Measurements from ENCODE around the gene CSPG4. TPM values are rescaled to one million over a fixed set of nuclear protein-coding genes. Genes with fewer than 3 reads are reported as not detected.

Gene CSPG4, protein sequence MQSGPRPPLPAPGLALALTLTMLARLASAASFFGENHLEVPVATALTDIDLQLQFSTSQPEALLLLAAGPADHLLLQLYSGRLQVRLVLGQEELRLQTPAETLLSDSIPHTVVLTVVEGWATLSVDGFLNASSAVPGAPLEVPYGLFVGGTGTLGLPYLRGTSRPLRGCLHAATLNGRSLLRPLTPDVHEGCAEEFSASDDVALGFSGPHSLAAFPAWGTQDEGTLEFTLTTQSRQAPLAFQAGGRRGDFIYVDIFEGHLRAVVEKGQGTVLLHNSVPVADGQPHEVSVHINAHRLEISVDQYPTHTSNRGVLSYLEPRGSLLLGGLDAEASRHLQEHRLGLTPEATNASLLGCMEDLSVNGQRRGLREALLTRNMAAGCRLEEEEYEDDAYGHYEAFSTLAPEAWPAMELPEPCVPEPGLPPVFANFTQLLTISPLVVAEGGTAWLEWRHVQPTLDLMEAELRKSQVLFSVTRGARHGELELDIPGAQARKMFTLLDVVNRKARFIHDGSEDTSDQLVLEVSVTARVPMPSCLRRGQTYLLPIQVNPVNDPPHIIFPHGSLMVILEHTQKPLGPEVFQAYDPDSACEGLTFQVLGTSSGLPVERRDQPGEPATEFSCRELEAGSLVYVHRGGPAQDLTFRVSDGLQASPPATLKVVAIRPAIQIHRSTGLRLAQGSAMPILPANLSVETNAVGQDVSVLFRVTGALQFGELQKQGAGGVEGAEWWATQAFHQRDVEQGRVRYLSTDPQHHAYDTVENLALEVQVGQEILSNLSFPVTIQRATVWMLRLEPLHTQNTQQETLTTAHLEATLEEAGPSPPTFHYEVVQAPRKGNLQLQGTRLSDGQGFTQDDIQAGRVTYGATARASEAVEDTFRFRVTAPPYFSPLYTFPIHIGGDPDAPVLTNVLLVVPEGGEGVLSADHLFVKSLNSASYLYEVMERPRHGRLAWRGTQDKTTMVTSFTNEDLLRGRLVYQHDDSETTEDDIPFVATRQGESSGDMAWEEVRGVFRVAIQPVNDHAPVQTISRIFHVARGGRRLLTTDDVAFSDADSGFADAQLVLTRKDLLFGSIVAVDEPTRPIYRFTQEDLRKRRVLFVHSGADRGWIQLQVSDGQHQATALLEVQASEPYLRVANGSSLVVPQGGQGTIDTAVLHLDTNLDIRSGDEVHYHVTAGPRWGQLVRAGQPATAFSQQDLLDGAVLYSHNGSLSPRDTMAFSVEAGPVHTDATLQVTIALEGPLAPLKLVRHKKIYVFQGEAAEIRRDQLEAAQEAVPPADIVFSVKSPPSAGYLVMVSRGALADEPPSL (N-terminal part only)
- total RNA-seq, result 0.19 and 0.33 TPM in 2 replicates

DNA sequence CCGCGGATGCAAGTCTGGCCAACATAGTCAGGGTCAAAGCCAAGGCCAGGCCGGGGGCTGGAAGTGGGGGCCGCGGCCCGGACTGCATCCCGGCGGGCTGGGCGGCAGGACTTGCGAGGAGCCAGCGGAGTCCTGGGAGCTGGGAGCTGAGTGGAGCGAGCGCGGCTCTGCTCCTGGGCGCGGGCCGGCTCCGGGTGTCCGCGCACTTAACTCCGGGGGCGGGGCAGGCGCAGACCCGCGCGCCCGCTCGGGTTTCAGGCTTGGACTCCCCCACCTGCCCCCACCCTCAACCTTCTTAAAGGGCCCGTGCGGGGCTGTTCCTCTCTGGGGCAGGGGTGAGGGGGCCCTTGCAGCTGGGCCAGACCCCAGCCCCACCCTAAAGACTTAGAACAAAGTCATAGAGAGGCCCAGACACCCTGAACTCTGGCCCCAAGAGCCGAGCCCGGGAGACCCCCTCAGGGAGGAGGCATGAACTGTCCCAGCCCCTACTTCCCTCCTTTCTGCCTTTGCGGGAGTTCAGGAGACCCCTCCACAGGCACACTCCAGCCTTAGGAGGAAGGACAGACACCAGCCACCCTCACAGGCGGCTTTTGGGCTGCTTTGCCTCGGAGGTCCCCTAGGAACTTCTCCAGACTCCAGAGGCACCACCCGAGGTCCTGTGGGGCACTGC lies at the start of gene CSPG4:
CSPG4 (minus strand) TSS at position 181 of the 670 bp plus-strand sequence; CDS start at position 88, 93 bp downstream.

DNA sequence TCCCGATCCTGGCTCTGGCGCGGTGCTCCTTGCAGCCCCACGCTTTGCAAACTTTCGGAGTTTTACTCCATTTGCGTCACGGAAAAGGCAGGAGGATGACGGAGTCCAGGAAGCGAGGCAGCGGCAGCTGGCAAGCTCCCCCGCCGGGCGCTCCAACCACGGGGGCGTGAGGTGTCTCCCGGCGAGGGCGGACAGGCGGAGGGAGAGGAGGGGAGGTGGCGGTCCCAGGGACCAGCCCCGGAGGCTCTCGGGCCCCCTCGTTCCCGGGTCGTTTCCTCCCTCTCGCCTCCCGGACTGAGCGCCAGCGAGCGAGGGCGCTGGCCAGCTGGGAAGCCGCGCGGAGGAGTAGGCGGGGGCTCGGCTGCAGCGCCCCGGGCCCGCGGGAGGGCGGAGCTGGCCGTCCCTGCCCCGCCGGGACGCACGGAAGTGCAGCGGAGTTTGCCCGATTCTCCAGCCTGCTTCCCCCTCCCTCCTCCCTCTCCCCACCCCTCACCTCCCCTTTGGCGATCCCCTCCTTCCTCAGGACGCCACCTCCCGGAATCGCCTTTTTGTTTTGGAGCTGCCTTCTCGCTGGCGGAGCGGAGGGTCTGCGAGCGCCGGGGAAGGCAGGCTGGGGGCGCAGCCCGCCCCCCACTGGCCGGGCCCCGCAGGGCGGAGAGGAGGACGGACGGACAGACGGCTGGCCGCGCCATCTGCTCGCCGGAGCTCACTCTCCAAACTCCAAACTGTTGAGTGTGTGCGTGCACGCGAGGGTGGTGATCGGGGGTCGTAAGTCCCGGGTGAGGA lies 65.1 kb downstream of the CSPG4 start, which contains the start of gene SNX33:
SNX33 (plus strand) TSS at position 543 of the 786 bp plus-strand sequence. CDS start 1,191 bp downstream, outside the sequence.

DNA sequence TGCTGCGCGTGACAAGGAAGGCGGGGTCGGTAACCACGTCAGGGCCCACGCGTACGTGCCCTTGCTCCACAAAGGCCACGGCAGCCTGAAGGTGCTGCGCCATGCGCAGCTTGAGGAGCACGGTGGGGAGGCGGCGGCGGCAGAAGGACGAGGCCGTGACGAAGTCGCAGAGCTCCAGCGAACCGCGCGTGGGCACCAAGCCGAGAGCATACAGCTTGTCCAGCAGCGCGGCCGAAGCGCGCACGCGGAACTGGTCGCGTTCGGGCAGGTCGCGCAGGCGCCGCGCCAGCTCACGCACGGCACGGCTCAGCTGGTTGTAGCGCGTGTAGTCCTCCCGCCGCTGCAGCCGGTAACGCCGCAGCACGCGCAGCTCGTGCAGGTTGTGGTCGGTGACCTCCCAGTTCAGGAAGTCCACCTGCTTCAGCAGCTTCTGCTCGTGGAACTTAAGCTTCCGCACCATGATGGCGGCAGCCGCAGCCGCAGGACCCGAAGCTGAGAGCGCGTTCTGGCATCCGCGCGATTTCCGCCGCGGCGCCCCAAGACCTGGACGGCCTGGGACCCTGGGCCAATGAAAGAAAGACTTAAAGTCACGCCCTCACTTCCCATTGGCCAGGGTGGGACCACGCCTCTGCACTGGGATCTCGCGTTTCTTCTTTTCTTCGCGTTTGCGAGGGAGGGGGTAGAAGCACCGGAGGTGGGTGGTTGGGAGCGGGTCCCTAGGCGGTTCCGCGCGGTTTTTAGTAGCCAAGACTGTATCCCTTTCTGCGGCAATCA lies 72.8 kb downstream of the CSPG4 start, which contains the start of gene IMP3:
IMP3 (minus strand) TSS at position 516 of the 774 bp plus-strand sequence; CDS start at position 460, 56 bp downstream.

DNA sequence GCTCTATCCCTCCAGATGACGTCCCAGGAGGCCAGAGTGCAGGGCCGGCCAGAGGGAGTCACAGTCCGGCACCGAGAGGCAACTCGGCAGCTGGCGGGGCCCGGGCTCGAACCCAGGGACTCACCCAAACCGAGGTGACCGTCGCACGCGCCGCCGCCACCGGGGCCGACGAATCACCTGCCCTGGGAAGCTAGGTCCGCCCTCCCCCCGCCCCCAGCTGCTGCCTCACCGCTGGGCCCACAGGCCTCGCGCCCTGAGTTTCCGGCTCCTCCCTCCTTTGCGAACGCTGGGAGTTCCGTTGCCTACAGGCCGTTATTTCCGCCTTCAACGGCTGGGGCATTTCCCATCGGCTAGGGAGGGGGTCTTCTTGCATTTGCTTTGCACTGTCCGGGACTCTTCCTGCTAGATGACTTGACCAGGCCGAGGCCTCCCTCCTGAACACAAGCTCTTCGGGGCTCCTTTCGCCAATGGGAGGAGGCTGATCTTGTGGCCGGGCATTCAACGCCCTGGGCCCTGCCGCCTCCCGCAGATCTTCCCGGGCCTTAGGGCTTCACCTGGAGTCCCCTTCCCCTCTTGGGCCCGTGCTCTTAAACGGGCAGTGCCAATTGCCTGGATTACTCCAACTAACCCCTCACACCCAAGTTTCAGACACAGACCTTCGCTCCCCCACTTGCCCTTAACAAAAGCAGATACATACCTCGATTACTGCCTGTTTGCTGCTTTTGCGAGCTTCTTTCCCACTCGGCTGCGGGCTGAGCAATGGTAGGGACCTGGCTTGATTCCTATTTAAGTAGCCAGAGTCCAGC lies 86.9 kb downstream of the CSPG4 start, which contains the start of gene SNUPN:
SNUPN (minus strand) TSS at position 184 of the 806 bp plus-strand sequence. CDS start 4,674 bp downstream, outside the sequence.

Other genes starting within 250 kb of the CSPG4 start
- 24.8 and 27.2 TPM in 2 replicates for gene PTPN9, start 133.5 kb downstream of the CSPG4 start, total RNA-seq
- gene SNUPN, start 87.1 kb downstream of the CSPG4 start, total RNA-seq, result 17.3 and 20.6 TPM in 2 replicates
- gene IMP3, start 72.6 kb downstream of the CSPG4 start, total RNA-seq, result 64.3 and 94.0 TPM in 2 replicates
- 12.4 and 18.9 TPM in 2 replicates for gene SNX33, start 64.9 kb downstream of the CSPG4 start, total RNA-seq
- 50.0 and 51.1 TPM in 2 replicates for gene UBE2Q2, start 130.6 kb upstream of the CSPG4 start, total RNA-seq
- gene FBXO22, start 191.0 kb upstream of the CSPG4 start, total RNA-seq, result 35.3 and 43.6 TPM in 2 replicates